ENCODE data around the gene DDA1. TPM values are rescaled to one million over a fixed set of nuclear protein-coding genes. Genes with fewer than 3 reads are reported as not detected.

Gene DDA1
- total and polyA plus RNA-seq, 2 of the 13 experiments (the other 11 are each of a cell fraction or from before 2014, with no cell fraction given) = 24.5 to 26.0 TPM

GRCh38 chr19:17334414-17335409, 25.3 kb downstream of the DDA1 start, which contains the start of gene ANO8 (continued):
- TF ChIP-seq PITX1 (CRISPR knock-in tag; IDR thresholded peaks at IDR 0.05) (peak; percentile 26), CEBPB (IDR thresholded peaks at IDR 0.05; ENCODE audit: borderline replicate concordance, low read depth, low read length) (no peak), TRAFD1 (CRISPR knock-in tag; IDR thresholded peaks at IDR 0.05; ENCODE audit: borderline replicate concordance) (no peak), MTA3 (CRISPR knock-in tag; IDR thresholded peaks at IDR 0.05) (no peak), ZSCAN9 (CRISPR knock-in tag; IDR thresholded peaks at IDR 0.05; ENCODE audit: borderline replicate concordance) (peak; percentile 23; the same call in 1 of the 2 replicates), ZNF816 (CRISPR knock-in tag; IDR thresholded peaks at IDR 0.05; ENCODE audit: borderline replicate concordance) (no peak; the same call in 1 of the 2 replicates), RAD21 (CRISPR knock-in tag; IDR thresholded peaks at IDR 0.05) (peak; percentile 55), ZNF543 (CRISPR knock-in tag; IDR thresholded peaks at IDR 0.05) (no peak), ZZZ3 (CRISPR knock-in tag; IDR thresholded peaks at IDR 0.05; ENCODE audit: borderline replicate concordance) (no peak), ZNF713 (CRISPR knock-in tag; IDR thresholded peaks at IDR 0.05) (no peak), ZNF383 (CRISPR knock-in tag; IDR thresholded peaks at IDR 0.05; ENCODE audit: borderline replicate concordance) (no peak), TFDP2 (CRISPR knock-in tag; IDR thresholded peaks at IDR 0.05) (peak; percentile 70), ZNF740 (CRISPR knock-in tag; IDR thresholded peaks at IDR 0.05) (0 out of 2 replicates have a peak, but pooled peaks have one; percentile 20), NCOA5 (CRISPR knock-in tag; IDR thresholded peaks at IDR 0.05) (no peak), MTF2 (CRISPR knock-in tag; IDR thresholded peaks at IDR 0.05; ENCODE audit: borderline replicate concordance) (peak; percentile 38; the same call in 1 of the 2 replicates), ZBTB49 (CRISPR knock-in tag; IDR thresholded peaks at IDR 0.05; ENCODE audit: borderline replicate concordance) (no peak), ZNF609 (CRISPR knock-in tag; IDR thresholded peaks at IDR 0.05; ENCODE audit: borderline replicate concordance) (no peak)
